Stomach (tissue), 9 donors: ENCODE data around the gene ARHGEF3. TPM values are rescaled to one million over a fixed set of nuclear protein-coding genes. Genes with fewer than 3 reads are reported as not detected.
A peak's percentile ranks its signal among the peaks of the same experiment; 100 is the strongest.

Experiments used
- DNase-seq, 2 donors: peaks; one replicate each; pipeline versions ENCODE4 v3.0.0 to v3.0.0-alpha.2; 2013 to 2019
- H3K27ac ChIP-seq, 5 donors: fragments of 200-600 bp in 4 of 5; sonication (generic) in 4 of 5; one replicate each; pipeline ENCODE4 v1.5.1; 2013 to 2019; ENCODE audit warnings: mild to moderate bottlenecking in 1 of 5, moderate library complexity in 1 of 5
- H3K27me3 ChIP-seq, 3 donors: fragments of 200-600 bp; sonication (generic); one replicate each; pipeline ENCODE4 v1.5.1; 2017 to 2019; ENCODE audit warnings: mixed run types in 1 of 3
- H3K36me3 ChIP-seq, 4 donors: fragments of 200-600 bp; sonication (generic); 1 replicate in 3 of 4; 2 replicates in 1 of 4; pipeline ENCODE4 v1.5.1; 2016 to 2019
- H3K4me1 ChIP-seq, 4 donors: fragments of 200-600 bp; sonication (generic); one replicate each; pipeline ENCODE4 v1.5.1; 2016 to 2019
- H3K4me3 ChIP-seq, 4 donors: fragments of 200-600 bp; sonication (generic) in 3 of 4; one replicate each; pipeline ENCODE4 v1.5.1; 2016 to 2019; ENCODE audit warnings: mild to moderate bottlenecking in 1 of 4
- H3K9me3 ChIP-seq, 4 donors: fragments of 200-600 bp; sonication (generic); one replicate each; pipeline ENCODE4 v1.5.1; 2016 to 2019
- EP300 ChIP-seq: sonication (generic); formaldehyde crosslinking; IDR thresholded peaks from one replicate; pipeline ENCODE4 v1.6.1; 2017; ENCODE audit warnings: antibody characterized with exemption
- POLR2A ChIP-seq, 4 donors: fragments of 450-650 bp; IDR thresholded peaks; one replicate each; pipeline ENCODE4 v1.6.1; 2016; ENCODE audit warnings: antibody characterized with exemption in 4 of 4, control low read depth in 2 of 4, mild to moderate bottlenecking in 1 of 4, moderate library complexity in 1 of 4
- POLR2AphosphoS5 ChIP-seq, 3 donors: sonication (generic); formaldehyde crosslinking; IDR thresholded peaks; one replicate each; pipeline ENCODE4 v1.6.1; 2016; ENCODE audit warnings: antibody characterized with exemption in 3 of 3
- WGBS, 5 donors: extraction: QIAGEN DNeasy Blood & Tissue Kit in 3 of 5; methylation state at CpG; one replicate each; pipeline versions ENCODE4 v1.1.5 to v1.1.7; 2013 to 2018; 5-methylcytosine and 5-hydroxymethylcytosine counted together
- intact Hi-C: fragments of 100-400 bp; cut with DNase I; formaldehyde crosslinking; loops from one replicate; pipeline ENCODE4 v1.15.1; 2023; ENCODE audit warnings: low total_unique reads
- polyA plus RNA-seq, 3 donors: library from polyadenylated mRNA; stranded (reverse); fragments of 200-250 nt; gene quantifications; one replicate each; pipeline ENCODE4 v1.2.3, GENCODE V29; 2013
- total RNA-seq, 5 donors: library from RNA; depleted of rRNA; stranded (reverse); fragments of >200 nt; gene quantifications; one replicate each; pipeline versions ENCODE4 v1.1.0 to v1.2.3, GENCODE V29; 2014 to 2016
- TF ChIP-seq, protein P1 (sequence below), 7 experiments: fragments of 450-650 bp in 4 of 7; fragments of 200-600 bp in 3 of 7; sonication (generic) in 3 of 7; IDR thresholded peaks; one replicate each; pipeline ENCODE4 v1.5.1; 2016 to 2019; ENCODE audit warnings: antibody characterized with exemption in 7 of 7, control low read depth in 2 of 7, mild to moderate bottlenecking in 1 of 7
- donor health status: healthy with polysubstance abuse.
- donor health status: Bipolar disorder and iron deficiency.
- donor health status: healthy.

Gene ARHGEF3
- total and polyA plus RNA-seq, 8 donors: 6.2 to 23.8 (median 14.2) TPM

DNA sequence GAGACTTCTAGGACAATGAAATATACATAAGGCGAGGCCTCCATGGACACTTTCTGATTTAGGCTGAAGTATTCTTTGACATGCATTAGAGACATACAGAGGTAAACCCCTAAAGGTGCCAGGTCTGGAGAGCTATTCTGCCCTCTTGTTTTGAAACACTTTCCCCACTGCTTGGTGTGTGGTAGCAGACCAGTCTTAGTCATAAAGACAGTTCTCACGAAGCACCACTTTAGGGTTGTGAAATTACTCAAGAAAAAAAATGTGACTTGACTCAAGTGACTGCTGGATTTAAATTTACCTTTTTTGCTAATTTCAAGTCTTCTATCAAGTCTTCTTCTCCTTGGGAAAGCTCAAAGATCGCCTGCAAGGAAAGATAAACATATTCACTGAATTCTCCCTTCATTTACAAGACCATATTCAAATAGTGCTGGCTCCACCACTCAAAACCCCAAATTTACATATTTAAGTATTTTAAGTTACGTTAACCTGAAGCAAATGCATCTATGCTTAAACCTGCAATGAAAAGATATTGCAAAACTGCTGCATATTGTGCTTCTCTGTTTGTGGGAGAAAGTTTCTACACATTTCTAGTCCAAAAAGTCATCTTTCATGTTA is 48.4 kb downstream of the ARHGEF3 start:
- H3K9me3 ChIP-seq: no peaks in the 10 kb centered on the region
- peaks cover 0 to 40% (median 32%) of the 10 kb centered on the region in 4 donors for H3K36me3 ChIP-seq
- 64 to 81% (median 74%) methylated on average over 4 of the region's 4 CpGs for WGBS, 5 donors
- H3K27ac ChIP-seq: peak overlapping the region in 1 of 5 donors; percentile 68
- H3K27me3 ChIP-seq: no peaks in the 10 kb centered on the region
- DNase-seq: no peak
- TF ChIP-seq POLR2AphosphoS5 (IDR thresholded peaks at IDR 0.05): no peak
- no peak for TF ChIP-seq POLR2A (IDR thresholded peaks at IDR 0.05)
- TF ChIP-seq, protein P1, sequence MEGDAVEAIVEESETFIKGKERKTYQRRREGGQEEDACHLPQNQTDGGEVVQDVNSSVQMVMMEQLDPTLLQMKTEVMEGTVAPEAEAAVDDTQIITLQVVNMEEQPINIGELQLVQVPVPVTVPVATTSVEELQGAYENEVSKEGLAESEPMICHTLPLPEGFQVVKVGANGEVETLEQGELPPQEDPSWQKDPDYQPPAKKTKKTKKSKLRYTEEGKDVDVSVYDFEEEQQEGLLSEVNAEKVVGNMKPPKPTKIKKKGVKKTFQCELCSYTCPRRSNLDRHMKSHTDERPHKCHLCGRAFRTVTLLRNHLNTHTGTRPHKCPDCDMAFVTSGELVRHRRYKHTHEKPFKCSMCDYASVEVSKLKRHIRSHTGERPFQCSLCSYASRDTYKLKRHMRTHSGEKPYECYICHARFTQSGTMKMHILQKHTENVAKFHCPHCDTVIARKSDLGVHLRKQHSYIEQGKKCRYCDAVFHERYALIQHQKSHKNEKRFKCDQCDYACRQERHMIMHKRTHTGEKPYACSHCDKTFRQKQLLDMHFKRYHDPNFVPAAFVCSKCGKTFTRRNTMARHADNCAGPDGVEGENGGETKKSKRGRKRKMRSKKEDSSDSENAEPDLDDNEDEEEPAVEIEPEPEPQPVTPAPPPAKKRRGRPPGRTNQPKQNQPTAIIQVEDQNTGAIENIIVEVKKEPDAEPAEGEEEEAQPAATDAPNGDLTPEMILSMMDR (IDR thresholded peaks at IDR 0.05): no peak
- no peak for TF ChIP-seq EP300
- intact Hi-C loops: no loop called here
- H3K4me3 ChIP-seq: no peak overlapping the region
- peaks cover 4 to 48% (median 18%) of the 10 kb centered on the region in 4 donors for H3K4me1 ChIP-seq

- no peak for DNase-seq
- intact Hi-C loops: no loop called here
Observed at GRCh38 chr3:56751056-56751707, 50.6 kb downstream of the ARHGEF3 start.

DNA sequence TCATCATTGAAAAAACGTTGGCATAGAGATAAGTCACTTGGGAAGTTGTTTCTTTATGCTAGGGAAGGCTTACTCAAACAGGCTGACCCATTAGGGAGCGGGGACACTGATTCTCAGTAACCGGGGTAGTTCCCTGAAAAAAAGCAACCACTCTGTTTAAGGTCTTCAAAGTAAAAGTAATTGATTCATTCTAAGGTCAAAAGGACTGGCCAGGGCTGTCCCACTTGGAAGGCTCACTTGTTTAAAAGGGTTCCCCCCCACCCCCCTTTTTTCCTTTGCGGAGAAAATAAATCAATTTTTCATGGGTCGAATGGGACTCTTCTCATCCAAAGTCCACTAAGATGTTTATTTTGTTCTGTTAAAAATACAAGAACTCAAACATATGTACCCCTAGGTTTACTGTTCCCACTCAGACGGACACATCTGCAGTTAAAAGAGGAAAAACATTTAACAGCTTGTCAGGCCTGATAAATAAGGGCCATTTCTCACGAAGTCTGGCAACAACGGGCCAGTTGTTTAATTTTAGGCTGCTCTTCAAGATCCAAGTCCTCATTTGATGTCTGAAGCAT is 53.0 kb downstream of the ARHGEF3 start:
- H3K27ac ChIP-seq: peak overlapping the region in 3 of 5 donors; percentile 49 to 56 (median 51)
- H3K9me3 ChIP-seq: no peaks in the 10 kb centered on the region
- intact Hi-C loops: no loop called here
- peak in 1 of 2 donors; percentile 35 for DNase-seq
- TF ChIP-seq, protein P1 (IDR thresholded peaks at IDR 0.05): no peak
- TF ChIP-seq EP300 (no peak), POLR2A (IDR thresholded peaks at IDR 0.05) (no peak), POLR2AphosphoS5 (IDR thresholded peaks at IDR 0.05) (no peak)
- no peak overlapping the region for H3K4me3 ChIP-seq
- 42 to 63% (median 45%) methylated on average over 8 of the region's 8 CpGs for WGBS, 5 donors
- H3K4me1 ChIP-seq: peaks cover 0 to 15% (median 11%) of the 10 kb centered on the region in 4 donors
- H3K36me3 ChIP-seq: peaks cover 0 to 71% (median 59%) of the 10 kb centered on the region in 4 donors
- H3K27me3 ChIP-seq: no peaks in the 10 kb centered on the region

More at GRCh38 chr3:56751056-56751707, 50.6 kb downstream of the ARHGEF3 start:
- no peaks in the 10 kb centered on the region for H3K27me3 ChIP-seq
- H3K4me1 ChIP-seq: peaks cover 0 to 31% (median 18%) of the 10 kb centered on the region in 4 donors
- no peaks in the 10 kb centered on the region for H3K9me3 ChIP-seq
- peak overlapping the region in 1 of 5 donors; percentile 23 for H3K27ac ChIP-seq
- H3K36me3 ChIP-seq: peaks cover 0 to 52% (median 45%) of the 10 kb centered on the region in 4 donors
- no peak overlapping the region for H3K4me3 ChIP-seq
- TF ChIP-seq POLR2AphosphoS5 (IDR thresholded peaks at IDR 0.05): no peak
- TF ChIP-seq EP300: no peak
- TF ChIP-seq, protein P1 (IDR thresholded peaks at IDR 0.05): no peak
- TF ChIP-seq POLR2A (IDR thresholded peaks at IDR 0.05): no peak
- 44 to 61% (median 55%) methylated on average over 5 of the region's 5 CpGs for WGBS, 5 donors

GRCh38 chr3:56747150-56747549 is 54.6 kb downstream of the ARHGEF3 start:
- Histone ChIP-seq H3K4me3 (no peak overlapping the region), H3K27ac (no peak overlapping the region), H3K36me3 (peaks cover 0 to 75% (median 54%) of the 10 kb centered on the region in 4 donors), H3K9me3 (no peaks in the 10 kb centered on the region), H3K4me1 (peaks cover 0 to 15% (median 11%) of the 10 kb centered on the region in 4 donors), H3K27me3 (no peaks in the 10 kb centered on the region)
- intact Hi-C loops: no loop called here
- 63 to 76% (median 68%) methylated on average over 2 of the region's 2 CpGs for WGBS, 5 donors
- DNase-seq: peak in 1 of 2 donors; percentile 36
- TF ChIP-seq POLR2AphosphoS5 (IDR thresholded peaks at IDR 0.05) (no peak), POLR2A (IDR thresholded peaks at IDR 0.05) (no peak), EP300 (no peak)
- TF ChIP-seq, protein P1 (IDR thresholded peaks at IDR 0.05): no peak
